Natural killer cell treated with Interleukin-12 subunit alpha and Interleukin-12 subunit beta and Interleukin-15 and Interleukin-18, amount 100 ng/mL, for 72 hours (primary cell): ENCODE measurements around the gene POLD2. TPM values are rescaled to one million over a fixed set of nuclear protein-coding genes. Genes with fewer than 3 reads are reported as not detected.
A peak's percentile ranks its signal among the peaks of the same experiment; 100 is the strongest.

Experiments used
- ATAC-seq, 2 donors: fragments of 150-1000 bp; cut with Tn5 transposase in 1 of 2; sonication (Bioruptor Pico), chemical (Tn5 transposase) in 1 of 2; 2 replicates each; pipeline ENCODE4 v1.10.0; 2021
- DNase-seq: peaks from one replicate; pipeline ENCODE4 v3.0.0; 2022; ENCODE audit warnings: low spot score
- H3K27ac Mint-ChIP-seq, 2 donors: 1 replicate in 1 of 2; 2 replicates in 1 of 2; pipeline ENCODE4 v1.8.0; 2022; ENCODE audit warnings: mixed read lengths in 2 of 2, mild to moderate bottlenecking in 1 of 2, moderate library complexity in 1 of 2
- H3K27me3 Mint-ChIP-seq, 2 donors: 1 replicate in 1 of 2; 2 replicates in 1 of 2; pipeline ENCODE4 v1.8.0; 2022; ENCODE audit warnings: mixed read lengths in 2 of 2
- H3K36me3 Mint-ChIP-seq: one replicate; pipeline ENCODE4 v1.8.0; 2022; ENCODE audit warnings: mixed read lengths
- H3K4me1 Mint-ChIP-seq, 2 donors: 1 replicate in 1 of 2; 2 replicates in 1 of 2; pipeline ENCODE4 v1.8.0; 2022; ENCODE audit warnings: low read depth in 2 of 2, mixed read lengths in 2 of 2, mild to moderate bottlenecking in 1 of 2
- H3K4me3 Mint-ChIP-seq: one replicate; pipeline ENCODE4 v1.8.0; 2022; ENCODE audit warnings: mixed read lengths
- H3K9me3 Mint-ChIP-seq: 2 replicates; pipeline ENCODE4 v1.8.0; 2022; ENCODE audit warnings: mixed read lengths
- total RNA-seq, 2 donors: library from RNA; stranded (reverse); gene quantifications; one replicate each; pipeline ENCODE4 v1.2.3, GENCODE V29; 2022

POLD2 gene
- total RNA-seq, 2 donors from 2014 or later: 101 to 229 TPM

DNA sequence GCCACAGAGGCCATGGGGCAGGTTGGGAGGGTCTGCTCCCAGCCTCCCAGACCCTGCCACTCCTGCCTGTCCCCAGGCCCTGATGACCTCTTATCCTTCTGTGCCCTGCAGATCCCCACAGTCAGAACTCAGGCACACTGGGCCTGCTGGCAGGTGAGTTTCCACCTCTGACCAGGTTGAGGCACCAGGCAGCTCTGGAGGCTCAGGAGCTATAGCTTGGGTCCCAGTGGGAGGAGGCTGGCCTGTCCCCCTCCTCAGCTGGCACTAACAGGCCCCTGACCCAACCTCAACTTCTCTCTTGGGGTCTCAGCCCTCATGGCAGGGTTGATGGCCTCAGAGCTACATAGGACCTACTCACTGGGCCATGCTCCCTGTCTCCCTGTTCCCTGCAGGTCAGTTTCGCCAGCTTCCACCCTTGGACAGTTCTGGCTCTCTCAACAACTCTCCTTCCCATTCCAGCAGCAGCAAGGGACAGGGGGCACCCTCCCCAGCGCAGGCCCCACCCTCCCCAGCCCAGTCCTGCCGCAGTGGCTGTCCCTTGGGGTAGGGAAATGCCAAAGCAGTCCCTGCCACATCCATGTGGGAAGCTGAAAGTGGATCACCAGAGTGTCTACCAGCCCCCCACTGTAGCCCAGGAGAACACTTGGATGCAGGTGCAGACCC lies 21.9 kb downstream of the POLD2 start:
- H3K4me1 Mint-ChIP-seq: peaks cover 12 to 16% of the 10 kb centered on the region in 2 donors
- ATAC-seq: no peak
- no peak overlapping the region for H3K27ac Mint-ChIP-seq
- no peaks in the 10 kb centered on the region for H3K9me3 Mint-ChIP-seq
- no peak for DNase-seq
- no peaks in the 10 kb centered on the region for H3K36me3 Mint-ChIP-seq
- peaks cover 11 to 20% of the 10 kb centered on the region in 2 donors for H3K27me3 Mint-ChIP-seq
- H3K4me3 Mint-ChIP-seq: no peak overlapping the region

DNA sequence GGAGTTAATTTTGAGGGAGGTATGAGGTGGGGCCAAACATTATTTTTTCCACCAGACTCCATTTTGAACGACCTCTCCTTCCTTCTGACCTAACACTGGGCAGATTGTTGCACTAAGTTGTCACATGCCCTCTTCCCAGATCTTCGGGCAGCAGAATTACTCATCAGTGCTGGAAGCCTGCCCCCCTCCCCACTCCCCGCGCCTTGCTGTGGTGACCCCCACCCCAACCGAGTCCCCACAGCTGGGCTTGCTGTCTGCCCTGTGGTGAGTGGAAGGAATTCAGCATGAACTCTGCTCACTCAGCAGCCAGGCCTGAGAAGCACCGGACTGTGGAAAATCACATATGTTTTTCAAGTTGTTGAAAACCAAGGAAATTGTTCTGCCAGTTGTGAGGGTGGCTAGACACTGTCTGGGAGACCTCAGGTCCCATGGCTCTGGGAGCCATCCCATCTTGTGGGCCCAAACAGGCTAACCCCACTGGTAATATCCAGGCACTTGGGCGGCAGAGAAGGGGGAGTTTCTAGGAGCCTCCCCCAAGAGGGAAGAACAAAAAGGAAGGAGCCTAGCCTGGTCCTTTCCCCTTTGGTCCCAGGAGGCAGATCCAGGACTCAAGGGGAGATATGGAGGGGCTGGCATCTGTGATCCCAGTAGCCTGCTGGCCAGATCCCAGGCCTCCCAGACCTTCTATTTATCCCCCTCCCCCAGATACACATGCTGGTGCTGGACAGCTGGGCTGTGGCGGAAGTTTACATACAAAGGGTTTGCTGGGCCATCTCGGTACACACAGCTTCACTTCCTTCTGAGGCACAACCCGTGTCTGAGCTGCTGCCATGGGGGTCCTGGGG lies 22.7 kb downstream of the POLD2 start:
- Mint-ChIP-seq H3K36me3 (no peaks in the 10 kb centered on the region), H3K4me1 (peaks cover 11 to 13% of the 10 kb centered on the region in 2 donors), H3K27me3 (peaks cover 9 to 15% of the 10 kb centered on the region in 2 donors), H3K27ac (no peak overlapping the region), H3K4me3 (no peak overlapping the region), H3K9me3 (no peaks in the 10 kb centered on the region)
- DNase-seq (no peak), ATAC-seq (no peak)

DNA sequence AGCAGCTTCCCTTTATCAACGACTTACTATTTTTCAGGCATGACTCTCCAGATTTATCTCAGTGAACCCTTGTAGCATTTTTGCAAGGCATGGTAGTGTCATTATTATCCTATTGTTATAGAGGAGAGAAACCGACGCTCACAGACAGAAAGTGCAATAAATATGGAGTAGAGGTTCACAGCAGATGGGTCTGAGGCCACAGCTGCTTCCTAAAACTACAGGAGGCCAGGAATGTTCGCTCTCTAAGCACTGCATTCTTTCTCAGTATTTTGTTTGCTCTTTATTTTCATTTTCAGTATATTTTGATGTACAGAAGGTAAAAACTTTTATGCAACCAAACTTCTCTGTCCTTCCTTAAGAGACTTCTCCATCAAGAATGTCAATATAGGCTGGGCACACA lies 23.7 kb downstream of the POLD2 start:
- Mint-ChIP-seq H3K9me3 (no peaks in the 10 kb centered on the region), H3K27ac (no peak overlapping the region), H3K4me3 (no peak overlapping the region), H3K36me3 (no peaks in the 10 kb centered on the region), H3K4me1 (peaks cover 5 to 9% of the 10 kb centered on the region in 2 donors), H3K27me3 (peaks cover 7 to 9% of the 10 kb centered on the region in 2 donors)
- DNase-seq: no peak
- ATAC-seq: no peak

DNA sequence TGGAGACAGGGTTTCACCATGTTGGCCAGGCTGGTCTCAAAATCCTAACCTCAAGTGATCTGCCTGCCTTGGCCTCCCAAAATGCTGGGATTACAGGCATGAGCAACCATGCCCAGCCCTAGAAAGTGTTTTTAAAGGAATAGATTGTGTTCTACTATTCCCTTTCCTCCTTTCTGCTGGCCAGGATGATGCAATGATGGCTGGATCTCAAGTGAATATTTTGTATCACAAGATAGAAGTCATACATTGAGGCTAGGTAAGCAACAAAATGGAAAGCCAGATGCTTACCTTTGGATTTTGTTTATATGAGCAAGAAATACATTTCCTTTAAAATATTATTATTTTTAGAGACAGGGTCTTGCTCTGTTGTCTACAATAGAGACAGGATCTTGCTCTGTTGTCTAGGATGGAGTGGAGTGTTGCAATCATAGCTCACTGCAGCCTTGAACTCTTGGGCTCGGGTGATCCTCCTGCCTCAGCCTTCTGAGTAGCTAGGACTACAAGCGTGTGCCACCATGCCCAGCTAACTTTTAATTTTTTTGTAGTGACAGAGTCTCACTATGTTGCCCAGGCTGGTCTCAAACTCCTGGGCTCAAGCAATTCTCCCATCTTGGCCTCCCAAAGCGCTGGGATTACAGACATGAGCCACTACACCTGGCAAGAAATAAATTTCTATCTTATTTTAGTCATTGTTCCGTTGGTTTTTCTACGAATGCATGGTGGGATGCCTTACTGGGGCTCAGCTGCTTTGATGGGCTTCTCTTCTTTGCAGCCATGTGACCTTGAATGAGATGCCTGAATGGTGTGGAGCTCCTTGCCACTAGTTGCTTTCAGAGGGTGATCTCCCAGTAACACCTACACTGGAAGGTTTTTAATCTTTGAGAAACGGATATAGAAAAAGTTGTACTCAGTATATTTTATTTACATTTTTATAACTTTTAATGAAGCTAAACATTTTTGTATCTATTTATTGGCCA lies 25.0 kb downstream of the POLD2 start:
- H3K4me3 Mint-ChIP-seq: no peak overlapping the region
- peaks cover 4 to 6% of the 10 kb centered on the region in 2 donors for H3K4me1 Mint-ChIP-seq
- no peaks in the 10 kb centered on the region for H3K36me3 Mint-ChIP-seq
- H3K27me3 Mint-ChIP-seq: peaks cover 4 to 11% of the 10 kb centered on the region in 2 donors
- H3K9me3 Mint-ChIP-seq: no peaks in the 10 kb centered on the region
- H3K27ac Mint-ChIP-seq: no peak overlapping the region
- no peak for ATAC-seq
- no peak for DNase-seq

GRCh38 chr7:44097064-44097932 lies 26.1 kb downstream of the POLD2 start:
- peak in 1 of 2 donors; percentile 3 for ATAC-seq
- no peaks in the 10 kb centered on the region for H3K9me3 Mint-ChIP-seq
- H3K4me1 Mint-ChIP-seq: peaks cover 0 to 4% of the 10 kb centered on the region in 2 donors
- DNase-seq: peak; percentile 53
- peaks cover 0 to 7% of the 10 kb centered on the region in 2 donors for H3K27me3 Mint-ChIP-seq
- H3K27ac Mint-ChIP-seq: no peak overlapping the region
- no peak overlapping the region for H3K4me3 Mint-ChIP-seq
- H3K36me3 Mint-ChIP-seq: no peaks in the 10 kb centered on the region

GRCh38 chr7:44096326-44096881 lies 26.9 kb downstream of the POLD2 start:
- Mint-ChIP-seq H3K36me3 (no peaks in the 10 kb centered on the region), H3K9me3 (no peaks in the 10 kb centered on the region), H3K27ac (no peak overlapping the region), H3K4me3 (no peak overlapping the region), H3K4me1 (peaks cover 0 to 4% of the 10 kb centered on the region in 2 donors), H3K27me3 (peaks cover 0 to 5% of the 10 kb centered on the region in 2 donors)
- ATAC-seq (peak in 1 of 2 donors; percentile 12), DNase-seq (peak; percentile 44)

DNA sequence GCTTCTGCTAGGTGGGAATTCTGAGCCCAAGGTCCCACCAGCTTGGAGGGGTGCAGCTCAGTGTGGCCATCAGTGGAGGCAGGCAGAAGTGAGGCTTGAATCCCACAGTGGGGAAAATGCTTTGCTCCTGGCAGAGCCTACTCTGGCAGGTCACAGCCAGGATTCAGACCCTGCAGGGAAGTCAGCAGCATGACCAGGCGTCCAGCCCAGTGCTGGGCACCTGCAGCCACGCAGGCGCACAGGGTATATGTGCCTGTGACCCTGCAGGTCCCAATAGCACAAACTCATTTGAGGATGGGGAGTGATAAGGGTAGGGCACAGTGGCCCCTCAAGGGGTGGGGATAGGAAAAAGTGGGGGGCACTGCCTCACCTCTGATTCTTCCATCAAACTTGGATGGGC lies 27.6 kb downstream of the POLD2 start:
- no peaks in the 10 kb centered on the region for H3K36me3 Mint-ChIP-seq
- ATAC-seq: peak in 1 of 2 donors; percentile 31
- H3K27ac Mint-ChIP-seq: no peak overlapping the region
- H3K9me3 Mint-ChIP-seq: no peaks in the 10 kb centered on the region
- H3K4me1 Mint-ChIP-seq: peaks cover 0 to 4% of the 10 kb centered on the region in 2 donors
- peak; percentile 47 for DNase-seq
- peaks cover 0 to 6% of the 10 kb centered on the region in 2 donors for H3K27me3 Mint-ChIP-seq
- H3K4me3 Mint-ChIP-seq: no peak overlapping the region

DNA sequence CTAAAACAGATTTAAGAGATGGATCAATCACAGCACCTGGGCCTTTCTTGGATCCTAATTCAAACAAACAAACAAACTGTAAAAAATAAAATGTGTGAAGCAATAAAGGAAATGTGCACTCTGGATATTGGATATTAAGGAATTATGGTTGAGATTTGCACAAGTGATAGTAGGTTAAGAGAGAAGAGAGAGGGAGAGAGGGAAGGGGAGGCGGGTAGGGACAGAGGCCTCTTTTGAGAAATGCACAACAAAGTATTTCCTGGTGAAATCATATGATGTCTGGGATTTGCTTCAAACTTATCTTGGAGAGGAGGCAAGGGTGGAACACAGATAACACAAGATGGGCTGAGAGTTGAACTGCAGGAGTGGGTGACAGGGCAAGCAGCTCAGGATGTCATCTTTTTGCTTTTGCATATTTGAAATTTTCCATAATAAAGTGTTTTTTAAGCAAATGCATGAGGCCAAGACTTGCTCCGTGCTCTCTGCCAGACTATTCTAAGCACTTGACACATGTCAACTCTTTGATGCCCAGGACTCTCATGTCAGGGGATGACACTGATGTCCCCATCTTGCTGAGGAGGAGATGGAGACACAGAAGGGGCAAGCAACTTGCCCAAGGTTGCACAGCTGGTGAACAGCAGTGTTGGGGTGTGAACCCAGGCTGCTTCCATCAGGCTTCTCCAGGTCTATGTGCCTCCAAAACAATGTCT lies 28.3 kb downstream of the POLD2 start:
- H3K4me1 Mint-ChIP-seq: peaks cover 0 to 4% of the 10 kb centered on the region in 2 donors
- H3K27ac Mint-ChIP-seq: no peak overlapping the region
- DNase-seq: no peak
- no peak for ATAC-seq
- no peak overlapping the region for H3K4me3 Mint-ChIP-seq
- H3K9me3 Mint-ChIP-seq: no peaks in the 10 kb centered on the region
- peaks cover 0 to 7% of the 10 kb centered on the region in 2 donors for H3K27me3 Mint-ChIP-seq
- H3K36me3 Mint-ChIP-seq: no peaks in the 10 kb centered on the region

DNA sequence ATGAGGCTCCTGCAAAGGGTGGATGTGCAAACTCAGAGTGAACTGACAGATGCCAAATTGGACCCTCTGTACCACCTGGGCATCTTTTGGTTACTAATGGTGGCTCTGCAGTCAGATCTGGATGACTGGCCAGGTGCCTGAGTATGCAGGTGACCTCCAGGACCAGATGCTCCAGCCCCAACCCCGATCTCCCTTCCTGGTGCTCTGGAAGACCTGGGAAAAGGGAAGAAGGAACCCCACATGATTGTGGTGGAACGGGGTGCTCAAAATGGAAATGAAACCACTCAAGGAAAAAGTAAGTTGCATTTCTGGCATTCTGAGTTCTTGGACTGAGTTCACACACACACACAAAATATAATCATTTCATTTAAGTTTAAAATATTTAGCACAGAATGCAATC lies 29.0 kb downstream of the POLD2 start:
- H3K9me3 Mint-ChIP-seq: no peaks in the 10 kb centered on the region
- H3K27ac Mint-ChIP-seq: no peak overlapping the region
- peaks cover 0 to 4% of the 10 kb centered on the region in 2 donors for H3K4me1 Mint-ChIP-seq
- DNase-seq (no peak), ATAC-seq (no peak)
- peaks cover 0 to 7% of the 10 kb centered on the region in 2 donors for H3K27me3 Mint-ChIP-seq
- no peaks in the 10 kb centered on the region for H3K36me3 Mint-ChIP-seq
- no peak overlapping the region for H3K4me3 Mint-ChIP-seq

GRCh38 chr7:44093102-44093641 lies 30.2 kb downstream of the POLD2 start:
- Mint-ChIP-seq H3K27me3 (peaks cover 0 to 7% of the 10 kb centered on the region in 2 donors), H3K27ac (no peak overlapping the region), H3K36me3 (no peaks in the 10 kb centered on the region), H3K9me3 (no peaks in the 10 kb centered on the region), H3K4me1 (peaks cover 0 to 4% of the 10 kb centered on the region in 2 donors), H3K4me3 (no peak overlapping the region)
- DNase-seq (peak; percentile 37), ATAC-seq (no peak)

DNA sequence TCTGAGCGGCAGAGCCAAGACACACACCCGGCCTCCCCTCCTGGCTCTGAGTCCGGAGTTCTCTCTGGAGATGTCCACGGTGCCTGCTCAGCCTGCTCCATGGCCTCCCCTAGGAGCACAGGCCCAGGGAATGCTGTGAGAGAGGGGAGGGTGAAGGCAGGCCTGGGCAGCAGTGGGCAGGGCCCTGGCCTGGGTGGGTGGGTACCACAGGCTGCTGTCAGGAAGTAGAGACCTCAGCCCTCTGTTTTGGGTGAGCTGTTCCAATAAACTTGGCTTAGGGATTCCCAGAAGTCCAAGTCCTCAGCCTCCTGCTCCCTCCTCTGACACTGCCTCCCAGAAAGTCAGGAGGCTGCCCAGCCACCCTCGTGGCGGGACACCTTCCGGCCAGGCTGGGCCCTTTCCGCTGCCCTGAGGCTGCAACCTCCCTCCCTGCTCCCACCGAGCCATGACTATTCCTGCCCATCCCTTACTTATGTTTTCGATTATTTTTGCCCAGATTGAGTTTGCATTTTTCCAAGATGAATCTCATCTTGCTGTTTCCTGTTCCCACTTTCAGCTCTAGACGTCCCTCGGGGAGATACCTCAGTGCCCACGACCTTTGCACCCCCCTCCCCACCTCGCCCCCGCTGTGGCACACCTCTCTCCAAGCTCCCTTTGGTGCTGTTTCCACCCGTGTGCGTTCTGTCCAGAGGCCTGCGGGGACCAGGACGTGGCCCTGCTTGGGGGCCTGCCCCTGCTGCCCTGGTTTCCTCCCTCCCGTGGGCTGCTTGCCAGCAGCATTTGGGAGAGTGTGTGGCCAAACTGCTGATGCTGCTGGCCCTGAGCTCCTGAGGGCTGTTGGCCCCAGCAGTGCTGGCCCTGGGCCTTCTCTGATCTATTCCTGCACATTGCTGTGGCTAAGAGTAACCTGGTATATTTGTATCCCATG lies 35.2 kb downstream of the POLD2 start:
- H3K9me3 Mint-ChIP-seq: no peaks in the 10 kb centered on the region
- no peak for ATAC-seq

More for the DNA sequence above, 35.2 kb downstream of the POLD2 start:
- H3K4me1 Mint-ChIP-seq: peaks cover 6 to 9% of the 10 kb centered on the region in 2 donors
- H3K4me3 Mint-ChIP-seq: no peak overlapping the region
- H3K27me3 Mint-ChIP-seq: peaks cover 0 to 2% of the 10 kb centered on the region in 2 donors
- no peak overlapping the region for H3K27ac Mint-ChIP-seq
- H3K36me3 Mint-ChIP-seq: no peaks in the 10 kb centered on the region
- DNase-seq: peak; percentile 44
